GM12878 (cell line): Measurements from ENCODE around the gene HIVEP3. TPM values are rescaled to one million over a fixed set of nuclear protein-coding genes. Genes with fewer than 3 reads are reported as not detected.
A peak's percentile ranks its signal among the peaks of the same experiment; 100 is the strongest.

Experiments used
- ATAC-seq: fragments of 200-7000 bp; cut with Tn5 transposase; 3 replicates; pipeline ENCODE4 v1.9.1; 2020; ENCODE audit warnings: mild to moderate bottlenecking, moderate library complexity
- BruUV-seq: library from RNA; stranded (reverse); fragments of 400-500 nt; replicated peaks from 2 replicates; lab custom pipeline; 2021; lab: Mats Ljungman, UMichigan
- CTCF ChIA-PET: fragments of 300-600 bp; sonication (Branson Sonifier 250); formaldehyde crosslinking; extraction: SDS; loops from one replicate; lab custom pipeline; 2021; ENCODE audit warnings: inconsistent platforms; lab: Yijun Ruan, JAX
- POLR2A ChIA-PET: fragments of 350-600 bp; formaldehyde crosslinking; extraction: SDS; loops from one replicate; lab custom pipeline; 2021; ENCODE audit warnings: inconsistent platforms; lab: Charles Lee
- RAD21 ChIA-PET: fragments of 300-600 bp; sonication (Branson Sonifier 250); formaldehyde crosslinking; loops from one replicate; lab custom pipeline; 2023; ENCODE audit warnings: antibody characterized with exemption; ENCODE audit not compliant: unreplicated experiment; lab: Charles Lee
- SMC1A ChIA-PET: fragments of 300-600 bp; sonication (Branson Sonifier 250); formaldehyde crosslinking; loops from one replicate; lab custom pipeline; 2023; ENCODE audit not compliant: unreplicated experiment, uncharacterized antibody; lab: Charles Lee
- DNase-seq: peaks from one replicate; pipeline ENCODE4 v3.0.0-alpha.2; 2011; ENCODE audit warnings: low read depth, low spot score
- FAIRE-seq: peaks from 3 replicates; lab custom pipeline; 2011; peaks lifted over from hg19 to GRCh38; lab: Jason Lieb, UNC
- H2AFZ ChIP-seq: 2 replicates; pipeline ENCODE4 v1.6.0; 2011; ENCODE audit warnings: low read depth, low read length, control low read depth; ENCODE audit not compliant: control insufficient read depth
- H3K27ac ChIP-seq: 2 replicates; pipeline ENCODE4 v1.5.1; 2011; ENCODE audit warnings: control low read depth; ENCODE audit not compliant: control insufficient read depth, insufficient read depth
- H3K27me3 ChIP-seq, 2 experiments: replicated peaks in 1 of 2; 2 replicates each; pipeline versions ENCODE4 v1.6.0 to v1.6.1; 2011; ENCODE audit warnings: low read length in 1 of 2; ENCODE audit not compliant: control insufficient read depth in 2 of 2, insufficient read depth in 2 of 2
- H3K36me3 ChIP-seq, 2 experiments: 2 replicates each; pipeline ENCODE4 v1.5.1; 2011; ENCODE audit warnings: low read length in 1 of 2; ENCODE audit not compliant: control insufficient read depth in 2 of 2, insufficient read depth in 2 of 2
- H3K4me1 ChIP-seq: 2 replicates; pipeline ENCODE4 v1.6.1; 2011; ENCODE audit warnings: mild to moderate bottlenecking, low read length, moderate library complexity, mixed read lengths; ENCODE audit not compliant: control insufficient read depth, insufficient read depth
- H3K4me2 ChIP-seq: 2 replicates; pipeline ENCODE4 v1.6.0; 2011; ENCODE audit warnings: control low read depth; ENCODE audit not compliant: control insufficient read depth, insufficient read depth
- H3K4me3 ChIP-seq: fragments of 200-600 bp; sonication (generic); 2 replicates; pipeline ENCODE4 v1.5.1; 2016
- H3K79me2 ChIP-seq: 2 replicates; pipeline ENCODE4 v1.6.0; 2011; ENCODE audit warnings: low read length; ENCODE audit not compliant: control insufficient read depth, insufficient read depth
- H3K9ac ChIP-seq: 2 replicates; pipeline ENCODE4 v1.8.0; 2011; ENCODE audit warnings: low read length, control low read depth, mixed read lengths; ENCODE audit not compliant: control insufficient read depth, insufficient read depth
- H3K9me3 ChIP-seq: replicated peaks from 3 replicates; pipeline ENCODE4 v1.5.1; 2011; ENCODE audit warnings: mild to moderate bottlenecking, low read length; ENCODE audit not compliant: control insufficient read depth, insufficient read depth
- H4K20me1 ChIP-seq: 2 replicates; pipeline ENCODE4 v1.6.0; 2011; ENCODE audit not compliant: control insufficient read depth, insufficient read depth
- BCL3 ChIP-seq: IDR thresholded peaks from 2 replicates; pipeline ENCODE4 v1.6.1; 2011; ENCODE audit warnings: borderline replicate concordance, low read depth, mild to moderate bottlenecking, moderate library complexity, low read length; ENCODE audit not compliant: insufficient read depth, poor library complexity, severe bottlenecking
- FOXK2 ChIP-seq: fragments of 450-650 bp; IDR thresholded peaks from 2 replicates; pipeline ENCODE4 v1.6.1; 2017; ENCODE audit warnings: mild to moderate bottlenecking, moderate library complexity
- HCFC1 ChIP-seq: fragments of 150-350 bp; IDR thresholded peaks from 2 replicates; pipeline ENCODE4 v1.6.1; 2014; ENCODE audit warnings: low read length
- IKZF1 ChIP-seq: fragments of 450-650 bp; conservative IDR thresholded peaks from 2 replicates; pipeline ENCODE4 v1.6.1; 2017; ENCODE audit warnings: antibody characterized with exemption, mild to moderate bottlenecking
- KLF5 ChIP-seq: fragments of 450-650 bp; IDR thresholded peaks from 2 replicates; pipeline ENCODE4 v1.6.1; 2014; ENCODE audit warnings: mild to moderate bottlenecking; ENCODE audit not compliant: partially characterized antibody
- NR2C1 ChIP-seq: fragments of 450-650 bp; IDR thresholded peaks from 2 replicates; pipeline ENCODE4 v1.6.1; 2017; ENCODE audit warnings: antibody characterized with exemption, mild to moderate bottlenecking, moderate library complexity
- NR2F1 ChIP-seq: fragments of 450-650 bp; conservative IDR thresholded peaks from 2 replicates; pipeline ENCODE4 v1.6.1; 2017; ENCODE audit warnings: mild to moderate bottlenecking
- RAD21 ChIP-seq: IDR thresholded peaks from 2 replicates; pipeline ENCODE4 v1.6.1; 2011; ENCODE audit warnings: mild to moderate bottlenecking, low read depth, low read length, moderate library complexity; ENCODE audit not compliant: insufficient read depth
- RB1 ChIP-seq: fragments of 450-650 bp; formaldehyde crosslinking; IDR thresholded peaks from 2 replicates; pipeline ENCODE4 v1.6.1; 2017; ENCODE audit warnings: mild to moderate bottlenecking, borderline replicate concordance
- RCOR1 ChIP-seq: conservative IDR thresholded peaks from 2 replicates; pipeline ENCODE4 v1.6.1; 2012; ENCODE audit warnings: low read depth, low read length, improper control_type of control experiment
- RUNX3 ChIP-seq: IDR thresholded peaks from 2 replicates; pipeline ENCODE4 v1.6.1; 2012; ENCODE audit warnings: low read length, inconsistent platforms
- SRF ChIP-seq, 2 experiments: IDR thresholded peaks; 2 replicates each; pipeline ENCODE4 v1.6.1; 2011; ENCODE audit warnings: low read depth in 2 of 2, low read length in 2 of 2, mild to moderate bottlenecking in 1 of 2, moderate library complexity in 1 of 2
- WRNIP1 ChIP-seq: IDR thresholded peaks from 2 replicates; pipeline ENCODE4 v1.6.1; 2011; ENCODE audit warnings: low read depth, low read length, improper control_type of control experiment, borderline replicate concordance
- WGBS: methylation state at CpG from one replicate; pipeline ENCODE4 v1.1.6; 2016; ENCODE audit warnings: low lambda C conversion rate; ENCODE audit not compliant: insufficient replicate concordance, insufficient coverage; ENCODE audit errors: missing lambda C conversion rate; 5-methylcytosine and 5-hydroxymethylcytosine counted together
- in situ Hi-C: fragments of 300-500 bp; cut with MboI; formaldehyde crosslinking; loops from 9 replicates; pipeline ENCODE4 v1.14.3; 2018; ENCODE audit warnings: mixed read lengths
- intact Hi-C: fragments of 100-400 bp; cut with micrococcal nuclease; formaldehyde crosslinking; loops from one replicate; pipeline ENCODE4 v1.14.2; 2022; ENCODE audit not compliant: unreplicated experiment
- polyA plus RNA-seq, 11 experiments: library from polyadenylated mRNA; depleted of rRNA in 4 of 11; unstranded in 6 of 11; stranded (reverse) in 5 of 11; fragments of >200 nt; fragmentation: Nextera tagmentation in 4 of 11; fragmentation: Illumina TruSeq in 1 of 11; extraction: Ambion mirVana in 4 of 11; extraction: Trizol in 1 of 11; gene quantifications; 1 replicate in 1 of 11; 2 replicates in 10 of 11; pipeline versions ENCODE4 v1.2.1 to v1.2.3, GENCODE V29; 2011 to 2016; ENCODE audit warnings: inconsistent platforms in 2 of 11, missing spikeins in 2 of 11, low read depth in 1 of 11
- total RNA-seq, 4 experiments: library from RNA; depleted of rRNA in 3 of 4; stranded (reverse); fragments of >200 nt in 3 of 4; fragmentation: Illumina TruSeq in 1 of 4; extraction: Trizol in 1 of 4; gene quantifications; 2 replicates each; pipeline versions ENCODE4 v1.2.1 to v1.2.3, GENCODE V29; 2013 to 2021
- TF ChIP-seq, protein P1 (sequence below): fragments of 450-650 bp; IDR thresholded peaks from 2 replicates; pipeline ENCODE4 v1.6.1; 2017; ENCODE audit warnings: low read depth, mild to moderate bottlenecking, moderate library complexity
- TF ChIP-seq, protein P2 (sequence below): IDR thresholded peaks from 2 replicates; pipeline ENCODE4 v1.6.1; 2012; ENCODE audit warnings: improper control_type of control experiment, low read depth, low read length; ENCODE audit not compliant: insufficient replicate concordance

HIVEP3 gene
- total and polyA plus RNA-seq, 10 of the 15 experiments (the other 5 are each of a cell fraction or from before 2014, with no cell fraction given) = 1.8 to 13.6 (median 3.8) TPM

DNA sequence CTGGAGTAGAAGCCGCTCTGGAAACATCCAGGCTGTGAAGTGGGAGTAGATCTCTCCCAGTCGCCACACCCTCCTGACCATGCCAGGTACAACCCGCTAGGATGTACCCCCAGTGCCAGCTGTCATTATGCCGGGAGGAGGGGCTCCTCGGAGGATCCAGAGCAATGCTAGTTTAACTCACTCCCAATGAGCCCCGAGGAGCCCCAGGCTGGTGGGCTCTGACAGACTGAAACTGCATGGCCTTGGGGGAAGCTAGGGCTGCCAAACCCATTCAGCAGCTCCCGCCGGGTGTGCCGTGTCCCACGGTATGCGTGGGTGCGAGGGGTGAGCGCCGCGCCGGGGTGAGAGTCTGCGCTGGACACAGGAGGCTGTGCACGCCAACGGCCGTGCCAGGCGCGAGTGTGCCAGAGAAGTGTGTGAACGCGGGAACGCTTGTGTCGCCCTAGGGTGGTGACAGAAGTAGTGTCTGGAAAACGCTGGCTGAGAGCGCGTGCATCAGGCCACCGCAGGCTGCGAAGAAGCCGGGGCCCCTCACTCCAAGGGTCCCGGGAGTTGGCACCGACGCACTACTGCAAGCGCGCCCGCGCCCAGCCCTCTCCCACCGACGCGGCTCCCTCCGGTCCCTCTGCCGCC lies 257.2 kb downstream of the HIVEP3 start:
- DNase-seq = no peak
- BruUV-seq = no TSS peak
- Histone ChIP-seq H3K9me3 (no peaks in the 10 kb centered on the region), H3K27ac (no peak overlapping the region), H4K20me1 (no peaks in the 10 kb centered on the region), H3K4me2 (peak overlapping the region; percentile 85), H3K4me1 (peaks cover 23% of the 10 kb centered on the region), H3K27me3 (no peaks in the 10 kb centered on the region), H2AFZ (peak overlapping the region; percentile 13; the same call in 1 of the 2 replicates), H3K36me3 (0 out of 4 replicates have a peak, but pooled peaks cover 0 to 3% of the 10 kb centered on the region in 2 experiments), H3K79me2 (peaks cover 14% of the 10 kb centered on the region), H3K4me3 (peak overlapping the region; percentile 80), H3K9ac (peak overlapping the region; percentile 49)
- ChIA-PET RAD21 (interaction anchor here (0.5 to 18.2 kb wide), 12 partner anchors 8 to 142 kb away, joined by 3 to 262 read pairs (median 9); no protein-coding TSS in a partner anchor), POLR2A (interaction anchor here (0.6 to 5.2 kb wide), 8 partner anchors 8 to 66 kb away, joined by 3 to 37 read pairs (median 6); no protein-coding TSS in a partner anchor), SMC1A (interaction anchor here (1.3 to 12.5 kb wide), 6 partner anchors 9 to 85 kb away, joined by 5 to 126 read pairs (median 24); no protein-coding TSS in a partner anchor), CTCF (interaction anchor here (0.8 to 1.4 kb wide), 5 partner anchors 10 to 84 kb away, joined by 3 to 4 read pairs (median 3); no protein-coding TSS in a partner anchor)
- in situ Hi-C loops (no loop called here), intact Hi-C loops (loop anchor here (2.0 to 5.0 kb wide), 2 partner anchors 87 to 146 kb away; no protein-coding TSS in a partner anchor)
- ATAC-seq = peak; percentile 12
- FAIRE-seq = no peak
- WGBS = 1% methylated on average over 38 of the region's 44 CpGs
- TF ChIP-seq HCFC1 (no peak), SRF (IDR thresholded peaks at IDR 0.05; ENCODE audit: low read depth in 2 of 2, low read length in 2 of 2) (no peak), RB1 (peak; percentile 25; the same call in 1 of the 2 replicates), RUNX3 (no peak), RAD21 (no peak), IKZF1 (peak; percentile 32), WRNIP1 (no peak), RCOR1 (no peak), NR2F1 (no peak), NR2C1 (no peak), BCL3 (no peak), KLF5 (peak; percentile 36), FOXK2 (no peak)
- TF ChIP-seq, protein P1, sequence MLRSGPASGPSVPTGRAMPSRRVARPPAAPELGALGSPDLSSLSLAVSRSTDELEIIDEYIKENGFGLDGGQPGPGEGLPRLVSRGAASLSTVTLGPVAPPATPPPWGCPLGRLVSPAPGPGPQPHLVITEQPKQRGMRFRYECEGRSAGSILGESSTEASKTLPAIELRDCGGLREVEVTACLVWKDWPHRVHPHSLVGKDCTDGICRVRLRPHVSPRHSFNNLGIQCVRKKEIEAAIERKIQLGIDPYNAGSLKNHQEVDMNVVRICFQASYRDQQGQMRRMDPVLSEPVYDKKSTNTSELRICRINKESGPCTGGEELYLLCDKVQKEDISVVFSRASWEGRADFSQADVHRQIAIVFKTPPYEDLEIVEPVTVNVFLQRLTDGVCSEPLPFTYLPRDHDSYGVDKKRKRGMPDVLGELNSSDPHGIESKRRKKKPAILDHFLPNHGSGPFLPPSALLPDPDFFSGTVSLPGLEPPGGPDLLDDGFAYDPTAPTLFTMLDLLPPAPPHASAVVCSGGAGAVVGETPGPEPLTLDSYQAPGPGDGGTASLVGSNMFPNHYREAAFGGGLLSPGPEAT = no peak
- TF ChIP-seq, protein P2, sequence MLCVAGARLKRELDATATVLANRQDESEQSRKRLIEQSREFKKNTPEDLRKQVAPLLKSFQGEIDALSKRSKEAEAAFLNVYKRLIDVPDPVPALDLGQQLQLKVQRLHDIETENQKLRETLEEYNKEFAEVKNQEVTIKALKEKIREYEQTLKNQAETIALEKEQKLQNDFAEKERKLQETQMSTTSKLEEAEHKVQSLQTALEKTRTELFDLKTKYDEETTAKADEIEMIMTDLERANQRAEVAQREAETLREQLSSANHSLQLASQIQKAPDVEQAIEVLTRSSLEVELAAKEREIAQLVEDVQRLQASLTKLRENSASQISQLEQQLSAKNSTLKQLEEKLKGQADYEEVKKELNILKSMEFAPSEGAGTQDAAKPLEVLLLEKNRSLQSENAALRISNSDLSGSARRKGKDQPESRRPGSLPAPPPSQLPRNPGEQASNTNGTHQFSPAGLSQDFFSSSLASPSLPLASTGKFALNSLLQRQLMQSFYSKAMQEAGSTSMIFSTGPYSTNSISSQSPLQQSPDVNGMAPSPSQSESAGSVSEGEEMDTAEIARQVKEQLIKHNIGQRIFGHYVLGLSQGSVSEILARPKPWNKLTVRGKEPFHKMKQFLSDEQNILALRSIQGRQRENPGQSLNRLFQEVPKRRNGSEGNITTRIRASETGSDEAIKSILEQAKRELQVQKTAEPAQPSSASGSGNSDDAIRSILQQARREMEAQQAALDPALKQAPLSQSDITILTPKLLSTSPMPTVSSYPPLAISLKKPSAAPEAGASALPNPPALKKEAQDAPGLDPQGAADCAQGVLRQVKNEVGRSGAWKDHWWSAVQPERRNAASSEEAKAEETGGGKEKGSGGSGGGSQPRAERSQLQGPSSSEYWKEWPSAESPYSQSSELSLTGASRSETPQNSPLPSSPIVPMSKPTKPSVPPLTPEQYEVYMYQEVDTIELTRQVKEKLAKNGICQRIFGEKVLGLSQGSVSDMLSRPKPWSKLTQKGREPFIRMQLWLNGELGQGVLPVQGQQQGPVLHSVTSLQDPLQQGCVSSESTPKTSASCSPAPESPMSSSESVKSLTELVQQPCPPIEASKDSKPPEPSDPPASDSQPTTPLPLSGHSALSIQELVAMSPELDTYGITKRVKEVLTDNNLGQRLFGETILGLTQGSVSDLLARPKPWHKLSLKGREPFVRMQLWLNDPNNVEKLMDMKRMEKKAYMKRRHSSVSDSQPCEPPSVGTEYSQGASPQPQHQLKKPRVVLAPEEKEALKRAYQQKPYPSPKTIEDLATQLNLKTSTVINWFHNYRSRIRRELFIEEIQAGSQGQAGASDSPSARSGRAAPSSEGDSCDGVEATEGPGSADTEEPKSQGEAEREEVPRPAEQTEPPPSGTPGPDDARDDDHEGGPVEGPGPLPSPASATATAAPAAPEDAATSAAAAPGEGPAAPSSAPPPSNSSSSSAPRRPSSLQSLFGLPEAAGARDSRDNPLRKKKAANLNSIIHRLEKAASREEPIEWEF = no peak
